Body of pancreas (tissue), 4 donors: ENCODE measurements around the gene INPP1. TPM values are rescaled to one million over a fixed set of nuclear protein-coding genes. Genes with fewer than 3 reads are reported as not detected.
"Not testable (repeated sequence)": the region's sequence is repeated elsewhere in the genome, so short reads cannot be mapped to it uniquely, and the experiment has no call there.

Experiments
- ATAC-seq: fragments of 150-250 bp; one replicate; pipeline ENCODE4 v1.9.1; 2016
- DNase-seq, 4 donors: peaks; one replicate each; pipeline ENCODE4 v3.0.0-alpha.2; 2019
- H3K27ac ChIP-seq, 4 donors: fragments of 200-600 bp; sonication (generic); 1 replicate in 3 of 4; 2 replicates in 1 of 4; pipeline versions ENCODE4 v1.5.1 to v1.6.1; 2016 to 2019; ENCODE audit warnings: mild to moderate bottlenecking in 1 of 4, mixed read lengths in 1 of 4, moderate library complexity in 1 of 4
- H3K27me3 ChIP-seq, 2 donors: fragments of 200-600 bp; sonication (generic); one replicate each; pipeline ENCODE4 v1.6.0; 2016; ENCODE audit warnings: mild to moderate bottlenecking in 1 of 2
- H3K36me3 ChIP-seq, 2 donors: fragments of 200-600 bp; sonication (generic); replicated peaks in 1 of 2; 2 replicates each; pipeline ENCODE4 v1.5.1; 2016; ENCODE audit warnings: low read depth in 2 of 2; ENCODE audit not compliant: insufficient read depth in 1 of 2
- H3K4me1 ChIP-seq: fragments of 200-600 bp; sonication (generic); one replicate; pipeline ENCODE4 v1.6.0; 2016
- H3K4me3 ChIP-seq, 2 donors: fragments of 200-600 bp; sonication (generic); 1 replicate in 1 of 2; 2 replicates in 1 of 2; pipeline ENCODE4 v1.5.1; 2016 to 2019
- H3K9me3 ChIP-seq, 3 donors: fragments of 200-600 bp; sonication (generic); 1 replicate in 2 of 3; 2 replicates in 1 of 3; pipeline ENCODE4 v1.5.1; 2016
- CTCF ChIP-seq, 7 experiments: fragments of 450-650 bp in 4 of 7; fragments of 200-600 bp in 3 of 7; sonication (generic) in 3 of 7; IDR thresholded peaks; one replicate each; pipeline ENCODE4 v1.5.1; 2016 to 2019; ENCODE audit warnings: antibody characterized with exemption in 7 of 7
- POLR2A ChIP-seq, 3 donors: fragments of 450-650 bp; IDR thresholded peaks; one replicate each; pipeline ENCODE4 v1.6.1; 2016; ENCODE audit warnings: antibody characterized with exemption in 3 of 3, mild to moderate bottlenecking in 2 of 3
- WGBS, 2 donors: methylation state at CpG; one replicate each; pipeline ENCODE4 v1.1.5; 2017; 5-methylcytosine and 5-hydroxymethylcytosine counted together
- intact Hi-C: fragments of 100-400 bp; cut with DNase I; formaldehyde crosslinking; loops from one replicate; pipeline ENCODE4 v1.15.1; 2023
- total RNA-seq, 2 donors: library from RNA; depleted of rRNA; stranded (reverse); fragments of >200 nt; gene quantifications; one replicate each; pipeline ENCODE4 v1.1.0, GENCODE V29; 2016

Gene INPP1
- 10 to 100 TPM; 17.6 to 19.8 TPM for total RNA-seq

- TF ChIP-seq CTCF (IDR thresholded peaks at IDR 0.05), result no peak
- TF ChIP-seq POLR2A (IDR thresholded peaks at IDR 0.05), result peak; percentile 40 to 66 (median 63)
- no peaks in the 10 kb centered on the region for H3K27me3 ChIP-seq
- peak within 1 kb of the TSS; percentile 37 to 70 for H3K4me3 ChIP-seq
- DNase-seq (peak; percentile 60 to 67 (median 66)), ATAC-seq (peak; percentile 79)
- intact Hi-C loops, result no loop called here
- H3K4me1 ChIP-seq, result peaks cover 33% of the 10 kb centered on the region
- H3K36me3 ChIP-seq, result no peaks in the 10 kb centered on the region
- H3K9me3 ChIP-seq, result no peaks in the 10 kb centered on the region
- 0 to 1% methylated on average over 17 to 99 of the region's 99 CpGs for WGBS, 2 donors
- H3K27ac ChIP-seq, result peak within 1 kb of the TSS; percentile 89 to 96 (median 92)
Observed at GRCh38 chr2:190343536-190344275, at the start of gene INPP1. TSS of gene INPP1 (plus strand) at chr2:190343589. CDS start at chr2:190360103, 16,514 bp downstream.

- H3K4me1 ChIP-seq, H3K27ac ChIP-seq, ATAC-seq, H3K27me3 ChIP-seq, H3K4me3 ChIP-seq, H3K9me3 ChIP-seq, DNase-seq, intact Hi-C loops, H3K36me3 ChIP-seq: not testable (repeated sequence)
- 87 to 93% methylated on average over 2 of the region's 2 CpGs for WGBS, 2 donors
Observed at GRCh38 chr2:190297880-190298279, 45.5 kb upstream of the INPP1 start.

GRCh38 chr2:190301032-190301431, 42.4 kb upstream of the INPP1 start:
- Histone ChIP-seq H3K27me3 (no peaks in the 10 kb centered on the region), H3K4me3 (no peak overlapping the region), H3K27ac (no peak overlapping the region), H3K9me3 (no peaks in the 10 kb centered on the region), H3K4me1 (peaks cover 5% of the 10 kb centered on the region), H3K36me3 (no peaks in the 10 kb centered on the region)
- TF ChIP-seq CTCF (IDR thresholded peaks at IDR 0.05) (no peak), POLR2A (IDR thresholded peaks at IDR 0.05) (no peak)
- intact Hi-C loops, result no loop called here
- DNase-seq, result no peak
- no peak for ATAC-seq

- no peak for ATAC-seq
- H3K4me3 ChIP-seq, result no peak overlapping the region
- H3K9me3 ChIP-seq, result no peaks in the 10 kb centered on the region
- 95 to 100% methylated on average over 1 of the region's 1 CpG for WGBS, 2 donors
- no peaks in the 10 kb centered on the region for H3K36me3 ChIP-seq
- H3K4me1 ChIP-seq, result peaks cover 5% of the 10 kb centered on the region
- intact Hi-C loops, result no loop called here
- H3K27ac ChIP-seq, result no peak overlapping the region
- no peak for TF ChIP-seq POLR2A (IDR thresholded peaks at IDR 0.05)
- TF ChIP-seq CTCF (IDR thresholded peaks at IDR 0.05), result no peak
- H3K27me3 ChIP-seq, result no peaks in the 10 kb centered on the region
- no peak for DNase-seq
Observed at GRCh38 chr2:190302052-190302451, 41.3 kb upstream of the INPP1 start.

- H3K9me3 ChIP-seq, result no peaks in the 10 kb centered on the region
- no peaks in the 10 kb centered on the region for H3K36me3 ChIP-seq
- peaks cover 5% of the 10 kb centered on the region for H3K4me1 ChIP-seq
- ATAC-seq (no peak), DNase-seq (no peak)
- intact Hi-C loops, result no loop called here
- no peak overlapping the region for H3K4me3 ChIP-seq
- no peaks in the 10 kb centered on the region for H3K27me3 ChIP-seq
- H3K27ac ChIP-seq, result no peak overlapping the region
- TF ChIP-seq POLR2A (IDR thresholded peaks at IDR 0.05) (no peak), CTCF (IDR thresholded peaks at IDR 0.05) (no peak)
Observed at GRCh38 chr2:190303647-190304046, 39.7 kb upstream of the INPP1 start.
